PFSK-1 (cell line): ENCODE data around the gene PRAME.

Source experiments
- FOXP2 ChIP-seq: optimal IDR thresholded peaks from 2 replicates; pipeline ENCODE3; 2011; ENCODE audit warnings: borderline replicate concordance, control low read depth, inconsistent platforms; ENCODE audit not compliant: insufficient read depth; ENCODE audit errors: extremely low read length, extremely low read depth
- POLR2AphosphoS5 ChIP-seq: IDR thresholded peaks from 2 replicates; pipeline ENCODE4 v1.6.1; 2012; ENCODE audit warnings: low read depth, mild to moderate bottlenecking, control low read depth, low read length, moderate library complexity
- REST ChIP-seq, 2 experiments: IDR thresholded peaks; 2 replicates each; pipeline versions ENCODE4 v1.6.1 to v1.8.0; 2011 to 2012; ENCODE audit warnings: low read depth in 2 of 2, low read length in 2 of 2, control low read depth in 1 of 2, inconsistent platforms in 1 of 2, mild to moderate bottlenecking in 1 of 2, moderate library complexity in 1 of 2; ENCODE audit not compliant: insufficient read depth in 1 of 2
- SIN3A ChIP-seq: IDR thresholded peaks from 2 replicates; pipeline ENCODE4 v1.6.1; 2012; ENCODE audit warnings: mild to moderate bottlenecking, low read length, moderate library complexity, borderline replicate concordance; ENCODE audit not compliant: insufficient read depth
- TAF1 ChIP-seq: IDR thresholded peaks from 2 replicates; pipeline ENCODE4 v1.6.1; 2012; ENCODE audit warnings: low read length, control low read depth, borderline replicate concordance; ENCODE audit not compliant: insufficient read depth

Gene PRAME

GRCh38 chr22:22508274-22509176, 50.5 kb downstream of the PRAME start, which contains the start of gene ZNF280B:
Gene ZNF280B, minus strand, starts transcription at chr22:22508742. Its CDS starts 19,344 bp downstream, at chr22:22489398.
- TF ChIP-seq REST (IDR thresholded peaks at IDR 0.05; ENCODE audit: insufficient read depth in 1 of 2, low read depth in 2 of 2, low read length in 2 of 2) (no peak), POLR2AphosphoS5 (no peak), TAF1 (no peak), FOXP2 (no peak), SIN3A (no peak)

GRCh38 chr22:22507743-22508273, 51.3 kb downstream of the PRAME start:
- TF ChIP-seq FOXP2: no peak
- no peak for TF ChIP-seq POLR2AphosphoS5

- no peak for TF ChIP-seq POLR2AphosphoS5
Observed at GRCh38 chr22:22506736-22507135, 52.3 kb downstream of the PRAME start.

- TF ChIP-seq REST (IDR thresholded peaks at IDR 0.05; ENCODE audit: insufficient read depth in 1 of 2, low read depth in 2 of 2, low read length in 2 of 2) (no peak), TAF1 (no peak), POLR2AphosphoS5 (no peak), FOXP2 (no peak), SIN3A (no peak)
Observed at GRCh38 chr22:22498267-22498666, 60.8 kb downstream of the PRAME start.
